ENCODE measurements around the gene TKT.
A peak's percentile ranks its signal among the peaks of the same experiment; 100 is the strongest.

Gene TKT

GRCh38 chr3:53224026-53224425 lies 31.8 kb downstream of the TKT start:
- DNase-seq = no peak

- DNase-seq = no peak
Measured at GRCh38 chr3:53223541-53223966, 32.3 kb downstream of the TKT start.

GRCh38 chr3:53223025-53223424 lies 32.8 kb downstream of the TKT start:
- DNase-seq = no peak

- DNase-seq = no peak
Measured at GRCh38 chr3:53222183-53222901, 33.5 kb downstream of the TKT start.

DNA sequence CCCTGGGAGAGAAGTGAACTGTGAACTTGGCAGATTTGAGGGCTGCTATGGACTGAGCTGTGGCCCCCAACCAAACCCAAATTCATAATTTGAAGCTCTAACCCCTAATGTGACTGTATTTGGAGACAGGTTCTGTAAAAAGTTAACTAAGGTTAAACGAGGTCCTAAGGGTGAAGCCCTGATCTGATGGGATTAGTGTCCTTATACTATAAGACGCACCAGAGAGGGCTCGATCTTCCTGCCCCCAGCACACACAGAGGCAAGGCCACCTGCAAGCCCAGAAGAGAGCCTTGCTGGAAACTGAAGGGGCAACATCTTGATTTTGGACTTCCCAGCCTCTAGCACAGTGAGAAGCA lies 34.0 kb downstream of the TKT start:
- no peak for DNase-seq

DNA sequence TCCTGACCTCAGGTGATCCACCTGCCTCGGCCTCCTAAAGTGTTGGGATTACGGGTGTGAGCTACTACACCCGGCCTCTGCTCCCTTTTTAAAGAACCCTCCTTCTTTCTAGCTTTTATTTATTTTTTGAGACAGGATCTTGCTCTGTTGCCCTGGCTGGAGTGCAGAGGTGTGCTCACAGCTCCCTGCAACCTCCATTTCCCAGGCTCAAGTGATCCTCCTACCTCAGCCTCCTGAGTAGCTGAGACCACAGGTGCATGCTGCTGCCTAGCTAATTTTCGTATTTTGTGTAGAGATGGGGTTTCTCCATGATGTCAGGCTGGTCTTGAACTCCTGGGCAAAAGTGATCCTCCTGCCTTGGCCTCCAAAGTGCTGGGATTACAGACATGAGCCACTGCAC lies 34.5 kb downstream of the TKT start:
- no peak for DNase-seq

- peak; percentile 94 for DNase-seq
Measured at GRCh38 chr3:53219895-53220483, 35.8 kb downstream of the TKT start.

- DNase-seq = peak; percentile 33
Measured at GRCh38 chr3:53218131-53218530, 37.7 kb downstream of the TKT start.

DNA sequence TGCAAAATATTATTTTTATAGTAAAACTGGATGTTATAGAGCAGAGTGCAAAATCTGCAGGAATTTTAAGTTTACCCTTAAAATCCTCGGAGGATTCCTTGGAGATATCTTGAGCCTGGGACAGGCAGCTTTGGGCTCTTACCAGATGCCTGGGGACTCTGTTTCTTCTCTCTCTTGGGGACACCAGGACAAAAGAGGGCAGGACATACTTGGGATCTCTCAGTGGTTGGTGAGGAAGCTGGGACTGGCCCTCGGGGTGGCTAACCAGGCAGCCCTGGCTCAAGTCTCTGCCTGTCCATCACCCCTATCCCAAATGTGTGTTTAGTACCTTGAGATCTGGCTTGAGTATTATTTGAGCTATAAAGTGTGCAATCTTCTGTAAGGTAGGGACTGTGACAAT lies 38.6 kb downstream of the TKT start:
- no peak for DNase-seq

DNA sequence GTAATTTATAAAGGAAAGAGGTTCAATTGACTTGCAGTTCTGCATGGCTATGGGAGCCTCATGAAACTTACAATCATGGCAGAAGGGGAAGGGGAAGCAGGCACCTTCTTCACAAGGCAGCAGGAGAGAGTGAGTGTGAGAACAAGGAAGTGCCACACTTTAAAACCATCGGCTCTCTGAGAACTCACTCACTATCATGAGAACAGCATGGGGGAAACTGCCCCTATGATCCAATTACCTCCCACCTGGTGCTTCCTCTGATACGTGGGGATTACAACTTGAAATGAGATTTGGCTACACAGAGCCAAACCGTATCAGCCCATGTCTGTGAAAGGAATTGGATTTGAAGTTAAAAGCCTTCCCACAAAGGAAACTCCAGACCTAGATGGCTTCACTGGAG lies 39.1 kb downstream of the TKT start:
- DNase-seq = no peak

GRCh38 chr3:53215816-53216215 lies 40.0 kb downstream of the TKT start:
- no peak for DNase-seq

- no peak for DNase-seq
Measured at GRCh38 chr3:53213276-53213675, 42.5 kb downstream of the TKT start.

GRCh38 chr3:53211706-53212702 lies 43.8 kb downstream of the TKT start:
- no peak for DNase-seq

GRCh38 chr3:53202331-53203015 lies 53.3 kb downstream of the TKT start:
- DNase-seq = no peak

GRCh38 chr3:53200501-53201498 lies 55.0 kb downstream of the TKT start:
- DNase-seq = peak; percentile 43

DNA sequence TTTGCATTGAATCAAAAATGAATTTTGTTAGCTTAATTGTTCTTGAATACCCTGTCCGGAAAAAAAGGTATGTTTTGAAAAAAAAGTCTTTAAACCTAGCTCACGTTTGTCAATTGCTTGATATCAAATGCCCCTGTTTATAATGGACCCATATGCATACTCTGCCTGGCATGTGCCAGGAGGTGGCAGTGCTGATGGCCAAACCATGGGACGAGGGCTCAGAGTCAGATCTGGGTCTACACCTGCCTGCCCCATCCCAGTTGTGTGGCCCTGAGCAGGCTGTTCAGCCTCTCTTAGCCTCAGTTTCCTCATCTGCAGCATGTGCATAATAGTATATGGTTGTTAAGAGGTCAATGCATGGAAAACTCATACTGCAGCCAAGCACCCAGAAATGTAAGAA lies 56.0 kb downstream of the TKT start:
- DNase-seq = peak; percentile 51

DNA sequence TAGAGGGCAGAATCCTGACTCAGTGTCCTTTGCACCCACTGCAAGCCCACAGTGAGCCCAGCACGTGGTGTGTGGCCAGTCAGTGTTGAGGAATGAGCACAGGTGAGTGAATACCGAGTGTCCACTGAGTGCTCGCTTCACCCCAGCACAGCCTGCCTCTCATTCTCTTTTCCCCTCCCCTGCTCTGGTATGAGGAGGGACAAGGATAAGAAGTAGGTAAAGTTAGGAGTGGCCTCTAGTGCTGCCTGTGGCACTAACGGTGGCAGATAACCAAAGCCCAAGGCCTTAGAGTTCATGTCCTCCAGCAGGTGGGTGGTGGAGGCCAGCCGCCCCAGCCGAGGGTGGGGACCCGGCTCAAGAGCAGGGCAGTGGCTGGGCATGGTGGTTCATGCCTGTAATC lies 56.8 kb downstream of the TKT start:
- no peak for DNase-seq

GRCh38 chr3:53198256-53198977 lies 57.4 kb downstream of the TKT start:
- no peak for DNase-seq

DNA sequence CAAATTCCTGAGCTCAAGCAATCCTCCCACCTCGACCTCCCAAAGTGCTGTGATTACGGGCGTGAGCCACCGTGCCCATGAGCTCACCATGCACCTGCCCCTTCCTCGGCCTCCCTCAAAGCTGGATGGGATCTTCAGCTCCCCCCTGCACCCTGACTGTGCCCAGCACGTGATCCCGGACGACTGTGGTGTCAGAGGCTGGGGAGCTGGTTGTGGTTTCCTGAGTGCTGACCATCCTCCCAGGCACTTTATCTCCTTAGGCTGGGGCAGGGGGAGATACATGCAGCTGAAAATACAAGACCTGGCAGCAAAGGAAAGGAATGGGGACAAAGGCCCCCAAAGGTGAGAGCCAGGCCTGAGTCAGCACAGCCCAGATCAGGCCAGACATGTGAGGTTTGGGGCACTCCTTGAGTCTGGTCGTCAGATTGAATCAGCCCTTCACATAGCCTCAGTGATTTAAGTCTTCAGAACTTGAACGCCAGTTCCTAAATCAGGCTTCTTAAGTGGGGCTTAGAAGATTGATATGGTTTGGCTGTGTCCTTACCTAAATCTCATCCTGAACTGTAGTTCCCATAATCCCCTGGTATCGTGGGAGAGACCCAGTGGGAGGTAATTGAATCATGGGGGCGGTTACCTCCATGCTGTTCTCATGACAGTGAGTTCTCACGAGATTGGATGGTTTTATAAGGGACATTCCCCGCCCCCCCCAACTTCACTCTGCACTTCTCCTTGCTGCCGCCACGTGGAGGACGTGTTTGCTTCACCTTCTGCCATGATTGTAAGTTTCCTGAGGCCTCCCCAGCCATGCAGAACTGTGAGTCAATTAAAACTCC lies 59.0 kb downstream of the TKT start:
- DNase-seq = peak; percentile 69

Data from hematopoietic multipotent progenitor cell treated with erythropoietin and hydrocortisone succinate and interleukin-3 and kit ligand, for 6 days (in vitro differentiated cells).